IPS-18a (cell line): ENCODE results near the gene ATP5F1D.

ENCODE experiments used
- H3K27ac ChIP-seq: one replicate; pipeline ENCODE4 v1.5.1; 2013; ENCODE audit warnings: low read length
- H3K27me3 ChIP-seq: one replicate; pipeline ENCODE4 v1.6.1; 2013; ENCODE audit warnings: mild to moderate bottlenecking, low read length; ENCODE audit not compliant: control insufficient read depth, insufficient read depth
- H3K36me3 ChIP-seq: one replicate; pipeline ENCODE4 v1.6.1; 2013; ENCODE audit warnings: low read depth, low read length; ENCODE audit not compliant: control insufficient read depth
- H3K4me1 ChIP-seq: one replicate; pipeline ENCODE4 v1.6.1; 2013; ENCODE audit warnings: low read depth, low read length; ENCODE audit not compliant: control insufficient read depth
- H3K4me3 ChIP-seq: one replicate; pipeline ENCODE4 v1.5.1; 2013; ENCODE audit warnings: low read length
- H3K9ac ChIP-seq: one replicate; pipeline ENCODE4 v1.6.1; 2013; ENCODE audit warnings: mild to moderate bottlenecking, low read length, moderate library complexity
- H3K9me3 ChIP-seq: one replicate; pipeline ENCODE4 v1.6.1; 2013; ENCODE audit warnings: low read depth, low read length; ENCODE audit not compliant: control insufficient read depth

ATP5F1D gene

GRCh38 chr19:1229924-1230782, 11.4 kb upstream of the ATP5F1D start:
- Histone ChIP-seq H3K9me3 (no peaks in the 10 kb centered on the region), H3K27ac (no peak overlapping the region), H3K36me3 (peaks cover 7% of the 10 kb centered on the region), H3K27me3 (no peaks in the 10 kb centered on the region), H3K4me3 (no peak overlapping the region), H3K4me1 (no peaks in the 10 kb centered on the region), H3K9ac (no peak overlapping the region)

GRCh38 chr19:1230783-1231489, 10.6 kb upstream of the ATP5F1D start:
- H3K9ac ChIP-seq = no peak overlapping the region
- no peaks in the 10 kb centered on the region for H3K9me3 ChIP-seq
- no peaks in the 10 kb centered on the region for H3K27me3 ChIP-seq
- H3K27ac ChIP-seq = no peak overlapping the region
- H3K4me3 ChIP-seq = no peak overlapping the region
- no peaks in the 10 kb centered on the region for H3K4me1 ChIP-seq
- H3K36me3 ChIP-seq = peaks cover 7% of the 10 kb centered on the region

- Histone ChIP-seq H3K4me3 (no peak overlapping the region), H3K9ac (no peak overlapping the region), H3K4me1 (no peaks in the 10 kb centered on the region), H3K9me3 (no peaks in the 10 kb centered on the region), H3K36me3 (peaks cover 7% of the 10 kb centered on the region), H3K27me3 (no peaks in the 10 kb centered on the region), H3K27ac (no peak overlapping the region)
Observed at GRCh38 chr19:1231729-1232637, 9.6 kb upstream of the ATP5F1D start.

GRCh38 chr19:1232652-1233072, 8.9 kb upstream of the ATP5F1D start:
- Histone ChIP-seq H3K4me1 (no peaks in the 10 kb centered on the region), H3K9ac (no peak overlapping the region), H3K27me3 (no peaks in the 10 kb centered on the region), H3K27ac (no peak overlapping the region), H3K4me3 (no peak overlapping the region), H3K9me3 (no peaks in the 10 kb centered on the region), H3K36me3 (peaks cover 7% of the 10 kb centered on the region)

GRCh38 chr19:1233115-1233667, 8.4 kb upstream of the ATP5F1D start:
- H3K36me3 ChIP-seq = peaks cover 7% of the 10 kb centered on the region
- no peaks in the 10 kb centered on the region for H3K9me3 ChIP-seq
- H3K9ac ChIP-seq = no peak overlapping the region
- no peak overlapping the region for H3K4me3 ChIP-seq
- no peaks in the 10 kb centered on the region for H3K27me3 ChIP-seq
- peaks cover 2% of the 10 kb centered on the region for H3K4me1 ChIP-seq
- H3K27ac ChIP-seq = no peak overlapping the region

- no peak overlapping the region for H3K9ac ChIP-seq
- no peaks in the 10 kb centered on the region for H3K9me3 ChIP-seq
- H3K4me3 ChIP-seq = no peak overlapping the region
- no peak overlapping the region for H3K27ac ChIP-seq
- peaks cover 4% of the 10 kb centered on the region for H3K4me1 ChIP-seq
- peaks cover 7% of the 10 kb centered on the region for H3K36me3 ChIP-seq
- no peaks in the 10 kb centered on the region for H3K27me3 ChIP-seq
Observed at GRCh38 chr19:1234051-1234954, 7.2 kb upstream of the ATP5F1D start.

- Histone ChIP-seq H3K27ac (no peak overlapping the region), H3K4me1 (peaks cover 4% of the 10 kb centered on the region), H3K36me3 (peaks cover 7% of the 10 kb centered on the region), H3K27me3 (no peaks in the 10 kb centered on the region), H3K9me3 (no peaks in the 10 kb centered on the region), H3K9ac (no peak overlapping the region), H3K4me3 (no peak overlapping the region)
Observed at GRCh38 chr19:1234955-1235380, 6.6 kb upstream of the ATP5F1D start.

- H3K9me3 ChIP-seq = no peaks in the 10 kb centered on the region
- peak overlapping the region; percentile 46 for H3K4me3 ChIP-seq
- H3K36me3 ChIP-seq = peaks cover 7% of the 10 kb centered on the region
- H3K4me1 ChIP-seq = peaks cover 4% of the 10 kb centered on the region
- H3K27ac ChIP-seq = no peak overlapping the region
- H3K27me3 ChIP-seq = peaks cover 2% of the 10 kb centered on the region
- no peak overlapping the region for H3K9ac ChIP-seq
Observed at GRCh38 chr19:1235625-1236538, 5.7 kb upstream of the ATP5F1D start.

GRCh38 chr19:1236576-1236975, 5.0 kb upstream of the ATP5F1D start:
- H3K27me3 ChIP-seq = peaks cover 5% of the 10 kb centered on the region
- no peak overlapping the region for H3K27ac ChIP-seq
- H3K4me1 ChIP-seq = peaks cover 4% of the 10 kb centered on the region
- H3K4me3 ChIP-seq = peak overlapping the region; percentile 65
- no peaks in the 10 kb centered on the region for H3K9me3 ChIP-seq
- no peak overlapping the region for H3K9ac ChIP-seq
- H3K36me3 ChIP-seq = peaks cover 7% of the 10 kb centered on the region
